Measurements from ENCODE around the gene FUT1.
A peak's percentile ranks its signal among the peaks of the same experiment; 100 is the strongest.

The FUT1 gene

GRCh38 chr19:48756686-48757085 lies 4.2 kb upstream of the FUT1 start:
- no peak overlapping the region for H3K4me3 Mint-ChIP-seq
- no peak for DNase-seq
- no peaks in the 10 kb centered on the region for H3K36me3 Mint-ChIP-seq
- no peak overlapping the region for H3K27ac Mint-ChIP-seq
- no peaks in the 10 kb centered on the region for H3K9me3 Mint-ChIP-seq
- peaks cover 29% of the 10 kb centered on the region for H3K4me1 Mint-ChIP-seq
- CTCF ChIA-PET, result no interaction called here
- peaks cover 68% of the 10 kb centered on the region for H3K27me3 Mint-ChIP-seq

GRCh38 chr19:48756212-48756611 lies 3.8 kb upstream of the FUT1 start:
- CTCF ChIA-PET, result no interaction called here
- no peak overlapping the region for H3K4me3 Mint-ChIP-seq
- H3K36me3 Mint-ChIP-seq, result no peaks in the 10 kb centered on the region
- H3K27me3 Mint-ChIP-seq, result peaks cover 68% of the 10 kb centered on the region
- H3K4me1 Mint-ChIP-seq, result peaks cover 30% of the 10 kb centered on the region
- DNase-seq, result no peak
- no peak overlapping the region for H3K27ac Mint-ChIP-seq
- no peaks in the 10 kb centered on the region for H3K9me3 Mint-ChIP-seq

GRCh38 chr19:48755787-48756186 lies 3.3 kb upstream of the FUT1 start:
- H3K27me3 Mint-ChIP-seq, result peaks cover 68% of the 10 kb centered on the region
- CTCF ChIA-PET, result no interaction called here

GRCh38 chr19:48755084-48755641 lies 2.7 kb upstream of the FUT1 start, which contains the start of gene FGF21:
Gene FGF21 (plus strand): TSS chr19:48755524. CDS start chr19:48756237, 713 bp downstream.
- Mint-ChIP-seq H3K4me3 (no peak within 1 kb of the TSS), H3K27me3 (peaks cover 69% of the 10 kb centered on the region), H3K27ac (no peak within 1 kb of the TSS), H3K4me1 (peaks cover 27% of the 10 kb centered on the region), H3K36me3 (no peaks in the 10 kb centered on the region), H3K9me3 (no peaks in the 10 kb centered on the region)
- no peak for DNase-seq
- CTCF ChIA-PET, result no interaction called here

More at GRCh38 chr19:48755787-48756186, 3.3 kb upstream of the FUT1 start:
- Mint-ChIP-seq H3K4me3 (no peak overlapping the region), H3K36me3 (no peaks in the 10 kb centered on the region), H3K4me1 (peaks cover 33% of the 10 kb centered on the region), H3K27ac (no peak overlapping the region), H3K9me3 (no peaks in the 10 kb centered on the region)
- DNase-seq, result no peak

GRCh38 chr19:48751845-48752495 lies 471 bp downstream of the FUT1 start:
- Mint-ChIP-seq H3K4me1 (peaks cover 27% of the 10 kb centered on the region), H3K36me3 (no peaks in the 10 kb centered on the region), H3K27ac (peak overlapping the region; percentile 65), H3K4me3 (peak overlapping the region; percentile 67), H3K9me3 (no peaks in the 10 kb centered on the region), H3K27me3 (peaks cover 91% of the 10 kb centered on the region)
- peak; percentile 48 for DNase-seq
- CTCF ChIA-PET, result interaction anchor here (0.7 to 1.1 kb wide), 3 partner anchors 13 to 36 kb away, joined by 3 to 4 read pairs (median 3); no protein-coding TSS in a partner anchor

GRCh38 chr19:48750771-48751504 lies 1.5 kb downstream of the FUT1 start:
- H3K36me3 Mint-ChIP-seq, result no peaks in the 10 kb centered on the region
- peaks cover 93% of the 10 kb centered on the region for H3K27me3 Mint-ChIP-seq
- H3K4me1 Mint-ChIP-seq, result peaks cover 35% of the 10 kb centered on the region
- DNase-seq, result no peak
- no peaks in the 10 kb centered on the region for H3K9me3 Mint-ChIP-seq
- H3K4me3 Mint-ChIP-seq, result peak overlapping the region; percentile 49
- H3K27ac Mint-ChIP-seq, result no peak overlapping the region
- CTCF ChIA-PET, result interaction anchor here (0.7 kb wide), 1 partner anchor 9 kb away, joined by 3 read pairs; no protein-coding TSS in a partner anchor

GRCh38 chr19:48750351-48750750 lies 2.1 kb downstream of the FUT1 start:
- H3K36me3 Mint-ChIP-seq, result no peaks in the 10 kb centered on the region
- H3K27ac Mint-ChIP-seq, result no peak overlapping the region
- peaks cover 38% of the 10 kb centered on the region for H3K4me1 Mint-ChIP-seq
- no peak overlapping the region for H3K4me3 Mint-ChIP-seq
- H3K9me3 Mint-ChIP-seq, result no peaks in the 10 kb centered on the region
- DNase-seq, result no peak
- CTCF ChIA-PET, result interaction anchor here (0.7 kb wide), 1 partner anchor 9 kb away, joined by 3 read pairs; no protein-coding TSS in a partner anchor
- H3K27me3 Mint-ChIP-seq, result peaks cover 93% of the 10 kb centered on the region

GRCh38 chr19:48749571-48750198 lies 2.8 kb downstream of the FUT1 start:
- no peak for DNase-seq
- H3K36me3 Mint-ChIP-seq, result no peaks in the 10 kb centered on the region
- H3K27me3 Mint-ChIP-seq, result peaks cover 93% of the 10 kb centered on the region
- CTCF ChIA-PET, result no interaction called here
- H3K4me3 Mint-ChIP-seq, result no peak overlapping the region
- H3K27ac Mint-ChIP-seq, result no peak overlapping the region
- no peaks in the 10 kb centered on the region for H3K9me3 Mint-ChIP-seq
- peaks cover 38% of the 10 kb centered on the region for H3K4me1 Mint-ChIP-seq

GRCh38 chr19:48746738-48747575 lies 5.5 kb downstream of the FUT1 start, which contains the start of gene IZUMO1:
Gene IZUMO1 (minus strand): TSS chr19:48746909. CDS start chr19:48745859, 1,050 bp downstream.
- Mint-ChIP-seq H3K36me3 (no peaks in the 10 kb centered on the region), H3K27ac (no peak within 1 kb of the TSS), H3K4me3 (no peak within 1 kb of the TSS), H3K4me1 (peaks cover 24% of the 10 kb centered on the region), H3K9me3 (no peaks in the 10 kb centered on the region), H3K27me3 (peaks cover 86% of the 10 kb centered on the region)
- CTCF ChIA-PET, result interaction anchor here (1.4 kb wide), 1 partner anchor 8 kb away, joined by 6 read pairs; no protein-coding TSS in a partner anchor
- DNase-seq, result peak; percentile 72

GRCh38 chr19:48746110-48746509 lies 6.3 kb downstream of the FUT1 start:
- H3K36me3 Mint-ChIP-seq, result no peaks in the 10 kb centered on the region
- H3K9me3 Mint-ChIP-seq, result no peaks in the 10 kb centered on the region

GRCh38 chr19:48745208-48745995 lies 7.0 kb downstream of the FUT1 start:
- CTCF ChIA-PET, result no interaction called here
- peaks cover 86% of the 10 kb centered on the region for H3K27me3 Mint-ChIP-seq
- peaks cover 30% of the 10 kb centered on the region for H3K4me1 Mint-ChIP-seq
- no peak overlapping the region for H3K4me3 Mint-ChIP-seq
- peak; percentile 64 for DNase-seq
- H3K36me3 Mint-ChIP-seq, result no peaks in the 10 kb centered on the region
- H3K27ac Mint-ChIP-seq, result no peak overlapping the region
- no peaks in the 10 kb centered on the region for H3K9me3 Mint-ChIP-seq

More at GRCh38 chr19:48746110-48746509, 6.3 kb downstream of the FUT1 start:
- Mint-ChIP-seq H3K4me1 (peaks cover 28% of the 10 kb centered on the region), H3K27ac (no peak overlapping the region), H3K4me3 (no peak overlapping the region), H3K27me3 (peaks cover 86% of the 10 kb centered on the region)
- DNase-seq, result no peak
- CTCF ChIA-PET, result no interaction called here

- Mint-ChIP-seq H3K4me3 (no peak overlapping the region), H3K4me1 (peaks cover 43% of the 10 kb centered on the region), H3K36me3 (no peaks in the 10 kb centered on the region), H3K9me3 (no peaks in the 10 kb centered on the region), H3K27ac (no peak overlapping the region), H3K27me3 (peaks cover 71% of the 10 kb centered on the region)
- DNase-seq, result no peak
- CTCF ChIA-PET, result no interaction called here
These were observed 10.3 kb downstream of the FUT1 start for GRCh38 chr19:48742096-48742495.
